Cardiac septum (tissue), 1 donor: ENCODE data around the gene STARD3. TPM values are rescaled to one million over a fixed set of nuclear protein-coding genes. Genes with fewer than 3 reads are reported as not detected.

Source experiments
- DNase-seq: peaks from one replicate; pipeline ENCODE4 v3.0.0-alpha.2; 2020; ENCODE audit warnings: low spot score
- intact Hi-C: fragments of 100-400 bp; cut with DNase I; formaldehyde crosslinking; loops from one replicate; pipeline ENCODE4 v1.14.0; 2022
- total RNA-seq: library from RNA; stranded (reverse); fragmentation: NEBNext Ultra II Directional; extraction: Animal tissue kit (Norgen Biotek cat#: 25700); gene quantifications from one replicate; pipeline ENCODE4 v1.2.1, GENCODE V29; 2021
- donor health status: DM: no; HTN: no; CAD: no.

The STARD3 gene
- total RNA-seq, 1 donor from 2014 or later: 21.9 TPM

GRCh38 chr17:39617446-39618245 is 19.3 kb upstream of the STARD3 start:
- intact Hi-C loops: loop anchor here (5.0 kb wide), 1 partner anchor 45 kb away; no protein-coding TSS in a partner anchor
- peak; percentile 81 for DNase-seq

GRCh38 chr17:39618246-39618913 is 18.6 kb upstream of the STARD3 start:
- no peak for DNase-seq
- intact Hi-C loops: loop anchor here (5.0 kb wide), 1 partner anchor 46 kb away; no protein-coding TSS in a partner anchor

GRCh38 chr17:39618956-39619785 is 17.8 kb upstream of the STARD3 start:
- DNase-seq: no peak
- intact Hi-C loops: loop anchor here (5.0 kb wide), 1 partner anchor 47 kb away; no protein-coding TSS in a partner anchor

- intact Hi-C loops: loop anchor here (5.0 kb wide), 3 partner anchors 47 to 133 kb away; no protein-coding TSS in a partner anchor
- DNase-seq: no peak
Measured at GRCh38 chr17:39619786-39620101, 17.2 kb upstream of the STARD3 start.

- DNase-seq: peak; percentile 96
- intact Hi-C loops: loop anchor here (1.0 to 5.0 kb wide), 3 partner anchors 74 to 131 kb away; no protein-coding TSS in a partner anchor
Measured at GRCh38 chr17:39621523-39622379, 15.2 kb upstream of the STARD3 start.

- no peak for DNase-seq
- intact Hi-C loops: loop anchor here (1.0 to 5.0 kb wide), 3 partner anchors 75 to 130 kb away; no protein-coding TSS in a partner anchor
Measured at GRCh38 chr17:39622380-39623006, 14.5 kb upstream of the STARD3 start.

GRCh38 chr17:39623356-39623950 is 13.5 kb upstream of the STARD3 start:
- intact Hi-C loops: loop anchor here (5.0 kb wide), 2 partner anchors 96 to 129 kb away; no protein-coding TSS in a partner anchor
- peak; percentile 94 for DNase-seq

- no peak for DNase-seq
- intact Hi-C loops: loop anchor here (5.0 kb wide), 2 partner anchors 97 to 128 kb away; no protein-coding TSS in a partner anchor
Measured at GRCh38 chr17:39624313-39624712, 12.6 kb upstream of the STARD3 start.

- intact Hi-C loops: no loop called here
- DNase-seq: no peak
Measured at GRCh38 chr17:39625198-39625785, 11.7 kb upstream of the STARD3 start.

- intact Hi-C loops: no loop called here
- DNase-seq: no peak
Measured at GRCh38 chr17:39626171-39627046, 10.5 kb upstream of the STARD3 start, which contains the start of gene PPP1R1B. TSS of gene PPP1R1B (plus strand) at chr17:39626952. CDS start at chr17:39627393, 441 bp downstream.

- DNase-seq: no peak
- intact Hi-C loops: no loop called here
Measured at GRCh38 chr17:39627047-39627711, 9.8 kb upstream of the STARD3 start.

GRCh38 chr17:39627712-39628516 is 9.0 kb upstream of the STARD3 start:
- intact Hi-C loops: no loop called here

GRCh38 chr17:39628655-39629493 is 8.1 kb upstream of the STARD3 start:
- no peak for DNase-seq
- intact Hi-C loops: no loop called here

More at GRCh38 chr17:39627712-39628516, 9.0 kb upstream of the STARD3 start:
- DNase-seq: no peak

- intact Hi-C loops: no loop called here
- no peak for DNase-seq
Measured at GRCh38 chr17:39629494-39629880, 7.5 kb upstream of the STARD3 start.
